IPS-NIHi7 (cell line): ENCODE results near the gene TBCCD1.
"Not testable (repeated sequence)": the region's sequence is repeated elsewhere in the genome, so short reads cannot be mapped to it uniquely, and the experiment has no call there.

Experiments
- DNase-seq: peaks from one replicate; pipeline ENCODE4 v3.0.0; 2012; ENCODE audit warnings: mixed read lengths; ENCODE audit errors: extremely low spot score

The TBCCD1 gene

DNA sequence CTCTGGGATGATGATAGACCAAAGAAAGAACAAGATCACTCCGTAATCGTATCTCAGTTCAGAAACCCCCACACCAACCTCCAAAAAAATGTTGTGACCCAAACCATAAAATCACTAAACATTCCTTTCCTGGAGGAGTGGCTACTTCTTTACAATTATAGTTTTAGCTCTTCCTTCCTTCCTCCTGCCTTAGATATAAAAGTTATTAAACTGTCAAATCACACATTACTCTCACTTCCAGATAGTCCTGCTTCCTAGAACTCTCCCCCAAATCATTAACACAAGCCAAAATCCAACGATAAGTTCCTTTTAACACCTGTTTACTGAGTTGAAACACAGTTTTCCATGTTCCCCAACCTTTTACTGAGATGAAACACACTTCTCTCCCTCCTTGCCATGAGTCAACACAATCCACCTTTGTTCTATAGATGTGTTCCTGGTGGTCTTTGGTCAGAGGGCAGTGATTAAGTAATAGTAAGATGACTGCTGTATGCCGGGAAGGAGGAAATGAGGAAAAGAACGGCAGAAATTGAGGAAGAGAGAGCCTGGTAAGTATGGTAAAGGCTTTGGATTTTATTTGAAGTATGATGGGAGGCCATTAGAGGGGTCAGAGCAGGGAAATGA is 14.6 kb downstream of the TBCCD1 start:
- no peak for DNase-seq

DNA sequence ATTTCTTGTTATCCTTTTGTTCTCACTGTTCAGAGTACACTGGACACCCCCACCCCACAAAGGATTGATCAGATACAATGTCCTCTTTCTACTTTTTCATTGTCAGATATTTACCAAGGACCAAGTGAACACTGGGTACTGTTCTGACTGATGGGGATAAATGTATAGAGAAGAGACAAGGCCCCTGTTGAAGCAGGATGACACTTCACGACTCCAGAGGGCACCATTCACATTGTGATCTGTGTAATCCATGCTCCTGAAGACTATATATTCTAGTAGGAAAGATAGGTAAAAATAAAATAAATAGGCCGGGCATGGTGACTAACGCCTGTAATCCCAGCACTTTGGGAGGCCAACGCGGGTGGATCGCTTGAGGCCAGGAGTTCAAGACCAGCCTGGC is 15.8 kb downstream of the TBCCD1 start:
- DNase-seq: no peak

DNA sequence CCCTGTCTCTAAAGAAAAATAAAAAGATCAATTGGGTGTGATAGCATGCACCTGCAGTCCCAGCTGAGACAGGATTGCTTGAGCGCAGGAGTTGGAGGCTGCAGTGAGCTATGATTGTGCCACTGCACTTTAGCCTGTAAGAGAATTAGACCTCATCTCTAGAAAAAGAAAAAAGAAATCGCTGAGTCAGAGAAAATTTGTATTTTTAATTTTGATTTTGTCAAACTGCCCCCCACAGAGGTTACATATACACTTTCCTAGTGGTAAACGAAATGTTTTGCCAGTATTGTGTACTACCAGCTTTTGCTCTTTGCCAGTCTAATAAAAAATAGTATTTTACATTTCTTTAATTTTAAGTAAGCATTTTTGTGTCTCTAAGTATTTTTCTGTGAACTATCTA is 17.6 kb downstream of the TBCCD1 start:
- DNase-seq: no peak

DNA sequence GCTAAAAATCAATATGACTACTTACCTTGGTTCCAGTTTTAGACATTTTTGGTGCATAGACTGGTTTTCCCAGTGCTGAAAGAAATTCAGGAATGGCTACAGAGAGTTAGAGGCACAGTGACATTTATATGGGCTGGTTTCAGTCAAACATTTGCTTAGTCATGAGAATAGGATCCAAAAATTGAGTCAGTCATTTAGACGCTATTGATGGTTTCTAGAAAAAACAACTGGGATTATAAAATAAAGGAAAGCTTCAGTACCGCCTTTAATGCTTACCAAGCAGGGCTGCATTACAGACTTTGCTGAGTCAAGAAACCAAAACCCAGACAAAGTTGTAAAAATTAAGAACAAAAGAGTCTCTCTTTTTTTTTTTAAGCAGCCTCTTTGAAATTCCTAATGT is 22.9 kb downstream of the TBCCD1 start, which contains the start of gene CRYGS:
Gene CRYGS (minus strand): TSS at position 100 of the 400 bp plus-strand sequence. CDS start 54 bp downstream, at position 46.
- no peak for DNase-seq

DNA sequence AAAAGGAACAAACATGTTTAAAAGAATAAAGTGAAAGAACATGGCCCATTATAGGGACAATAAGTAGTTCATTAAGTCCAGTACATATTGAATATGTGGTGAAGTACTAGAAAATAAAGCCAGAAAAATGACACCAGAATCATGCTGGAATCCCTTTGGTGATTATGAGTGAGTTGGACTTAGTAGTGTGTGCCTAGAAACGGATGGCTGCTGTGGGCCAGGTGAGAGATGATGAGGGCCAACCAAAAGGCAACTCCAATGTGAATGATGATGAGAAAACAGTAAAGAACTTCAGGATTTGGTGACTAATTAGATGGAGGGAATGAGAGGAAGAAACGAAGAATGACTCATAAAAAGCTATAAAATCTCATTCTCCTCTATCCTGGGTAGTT is 26.3 kb downstream of the TBCCD1 start:
- no peak for DNase-seq

DNA sequence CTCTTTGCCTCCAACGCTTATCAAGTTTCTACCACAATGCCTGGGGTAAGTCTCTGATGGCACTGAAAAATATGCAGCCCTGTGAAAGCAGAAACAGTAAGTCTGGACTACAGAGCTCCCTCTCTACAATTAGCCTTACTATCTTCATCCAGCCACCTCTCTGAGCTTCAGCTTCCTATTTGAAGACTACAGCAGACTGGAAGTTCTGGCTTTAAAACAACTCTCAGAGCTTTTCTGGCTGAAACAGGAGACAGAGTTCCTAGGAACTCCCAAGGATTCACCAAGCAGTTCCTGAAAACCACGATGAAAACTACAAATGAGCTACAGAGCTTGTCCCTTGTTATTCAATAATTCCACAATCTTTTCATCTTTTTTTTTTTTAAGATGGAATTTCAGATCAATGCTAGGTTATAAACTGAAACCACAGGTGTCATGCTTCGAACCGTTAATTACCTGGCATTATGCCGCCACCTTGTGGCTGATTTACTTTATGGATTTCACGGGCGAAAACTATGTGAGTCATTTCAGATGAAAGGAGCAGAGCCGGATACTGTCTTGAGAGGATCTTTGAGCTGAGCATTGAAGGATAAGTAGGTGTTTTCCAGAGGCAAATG is 26.8 kb downstream of the TBCCD1 start:
- DNase-seq: peak; percentile 77

DNA sequence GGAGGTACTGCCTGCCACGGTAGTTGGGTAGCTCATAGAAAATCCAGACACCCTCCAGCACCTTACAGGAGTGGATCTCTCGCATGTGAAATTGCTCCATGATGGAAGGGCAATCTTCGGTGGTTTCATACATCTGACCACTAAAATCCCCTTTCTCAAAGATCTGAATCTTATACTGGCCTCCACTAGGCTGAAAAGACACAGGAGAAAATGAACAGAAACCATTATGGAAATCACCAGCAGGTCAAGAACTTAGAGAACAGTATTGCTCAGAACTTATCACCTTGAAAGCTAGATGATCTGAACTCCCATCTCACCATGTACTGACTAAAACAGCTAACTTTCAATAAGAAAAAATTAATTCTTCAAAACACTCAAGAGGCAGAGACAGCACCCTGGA is 28.4 kb downstream of the TBCCD1 start:
- no peak for DNase-seq

DNA sequence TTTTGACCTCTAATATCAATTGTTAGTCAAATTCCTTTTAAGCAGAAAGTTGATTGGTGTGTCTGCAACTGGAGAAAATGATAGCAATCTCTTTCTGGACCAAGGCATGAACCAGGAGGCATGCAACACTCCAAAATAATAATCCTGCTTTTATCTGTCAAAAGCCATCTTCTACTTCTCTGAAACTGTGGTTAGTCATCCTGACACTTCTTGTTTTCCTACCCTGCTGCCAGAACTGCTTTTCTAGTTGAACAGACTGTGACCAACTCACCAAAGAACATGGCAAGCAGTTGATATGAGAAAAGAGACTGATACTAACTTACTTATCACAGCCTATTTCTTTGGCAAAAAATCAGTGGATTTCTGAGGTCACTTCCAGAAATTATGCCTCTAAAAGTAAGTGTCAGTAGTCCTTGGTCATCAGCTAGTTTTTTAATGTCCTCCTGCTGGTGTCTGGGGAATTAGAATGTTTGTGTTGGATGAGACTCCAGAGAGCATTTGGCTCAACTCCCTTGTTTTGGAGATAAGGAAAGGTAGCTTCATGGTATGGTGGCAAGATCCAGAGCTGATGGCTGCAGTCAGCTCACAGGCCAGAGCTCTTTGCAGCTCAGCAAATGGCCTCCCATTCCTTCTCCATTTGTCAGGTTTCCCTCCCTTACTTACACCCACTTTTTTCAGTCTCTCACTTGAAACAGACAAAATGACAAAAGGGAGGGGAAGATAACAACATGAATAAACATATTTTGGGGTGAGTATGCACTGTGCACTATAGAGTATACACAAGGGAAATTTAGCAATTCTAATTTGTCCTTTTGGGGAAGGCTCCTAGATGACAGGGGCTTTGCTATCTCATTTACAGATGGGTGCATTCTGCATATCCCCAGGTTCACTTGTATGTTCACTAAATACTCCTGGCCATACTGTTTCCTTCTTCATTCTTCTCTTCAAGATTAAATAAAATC is 30.0 kb downstream of the TBCCD1 start:
- no peak for DNase-seq

DNA sequence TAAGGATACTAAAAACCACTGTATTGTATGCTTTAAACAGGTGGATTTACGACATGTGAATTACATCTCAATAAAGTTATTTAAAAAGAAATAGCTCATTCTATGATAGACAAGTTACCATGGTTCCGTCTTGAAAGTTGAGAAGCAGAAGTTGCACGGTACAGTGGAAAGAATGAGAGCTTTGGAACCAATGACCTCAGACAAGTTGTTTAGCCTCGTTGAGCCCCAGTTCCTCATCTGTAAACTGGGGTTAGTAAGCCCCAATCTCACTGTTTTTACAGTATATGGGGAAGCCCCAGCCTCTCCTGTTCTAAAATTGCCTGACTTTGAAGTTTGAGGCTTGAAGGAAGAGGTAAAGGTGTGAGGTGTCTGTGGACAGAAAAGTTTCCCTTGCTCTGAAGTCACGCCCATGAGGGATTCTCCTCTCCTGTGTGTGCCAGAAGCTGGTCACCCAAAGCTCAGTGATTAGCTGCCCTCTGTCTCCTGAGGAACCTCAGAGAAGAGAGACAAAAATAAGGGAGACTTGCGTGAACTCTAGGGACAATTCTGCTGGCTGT is 32.9 kb downstream of the TBCCD1 start:
- DNase-seq: no peak

DNA sequence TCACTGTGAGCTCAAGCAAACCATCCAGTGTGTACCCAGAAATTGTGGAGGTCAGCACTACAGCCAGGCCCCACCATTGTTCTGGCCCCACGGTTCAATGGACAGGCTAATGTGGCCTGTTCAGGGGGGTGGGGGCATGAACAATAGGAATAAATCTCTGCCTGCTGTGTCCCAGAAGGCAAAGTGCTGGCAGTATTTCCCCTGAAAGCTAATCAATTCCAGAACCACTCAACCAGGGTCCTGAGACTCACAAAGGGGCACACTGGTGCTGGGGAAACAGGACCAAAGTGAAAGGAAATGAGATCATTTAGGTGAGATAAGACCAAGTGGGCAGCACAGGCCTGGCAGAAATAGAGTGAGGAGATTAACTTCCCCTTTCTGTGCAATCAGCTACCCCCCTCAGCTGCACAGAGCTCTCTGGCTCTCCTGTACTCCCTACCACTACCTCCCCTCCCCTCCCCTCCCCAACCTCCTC is 34.5 kb downstream of the TBCCD1 start:
- DNase-seq: no peak

DNA sequence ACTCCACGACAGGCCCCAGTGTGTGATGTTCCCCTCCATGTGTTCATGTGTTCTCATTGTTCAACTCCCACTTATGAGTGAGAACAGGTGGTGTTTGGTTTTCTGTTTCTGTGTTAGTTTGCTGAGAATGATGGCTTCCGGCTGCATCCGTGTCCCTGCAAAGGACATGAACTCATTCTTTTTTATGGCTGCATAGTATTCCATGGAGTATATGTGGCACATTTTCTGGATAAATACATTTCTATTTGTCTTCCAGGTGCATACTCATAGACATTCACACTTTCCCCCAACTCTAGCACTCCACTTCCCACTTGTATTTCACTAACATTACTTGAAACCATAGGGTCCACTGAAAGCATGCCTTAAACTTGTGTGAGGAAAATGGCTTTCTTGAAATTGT is 35.4 kb downstream of the TBCCD1 start:
- not testable (repeated sequence) for DNase-seq

DNA sequence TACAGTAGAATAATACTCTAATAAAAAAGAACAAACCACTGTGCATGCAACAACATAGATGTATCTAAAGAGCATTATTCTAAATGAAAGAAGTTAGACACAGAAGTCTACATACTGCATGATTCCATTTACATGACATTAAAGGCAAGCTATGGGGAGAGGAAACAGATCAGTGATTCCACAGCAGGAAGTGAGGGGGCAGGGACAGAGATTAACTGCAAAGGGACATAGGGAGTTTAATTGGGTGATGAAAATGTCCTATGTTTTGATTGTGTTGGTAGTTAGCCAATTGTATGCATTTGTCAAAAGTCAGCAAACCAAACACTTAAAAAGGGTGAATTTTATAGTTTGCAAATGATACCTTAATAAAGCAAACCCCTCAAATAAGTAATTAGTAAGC is 36.7 kb downstream of the TBCCD1 start:
- no peak for DNase-seq

DNA sequence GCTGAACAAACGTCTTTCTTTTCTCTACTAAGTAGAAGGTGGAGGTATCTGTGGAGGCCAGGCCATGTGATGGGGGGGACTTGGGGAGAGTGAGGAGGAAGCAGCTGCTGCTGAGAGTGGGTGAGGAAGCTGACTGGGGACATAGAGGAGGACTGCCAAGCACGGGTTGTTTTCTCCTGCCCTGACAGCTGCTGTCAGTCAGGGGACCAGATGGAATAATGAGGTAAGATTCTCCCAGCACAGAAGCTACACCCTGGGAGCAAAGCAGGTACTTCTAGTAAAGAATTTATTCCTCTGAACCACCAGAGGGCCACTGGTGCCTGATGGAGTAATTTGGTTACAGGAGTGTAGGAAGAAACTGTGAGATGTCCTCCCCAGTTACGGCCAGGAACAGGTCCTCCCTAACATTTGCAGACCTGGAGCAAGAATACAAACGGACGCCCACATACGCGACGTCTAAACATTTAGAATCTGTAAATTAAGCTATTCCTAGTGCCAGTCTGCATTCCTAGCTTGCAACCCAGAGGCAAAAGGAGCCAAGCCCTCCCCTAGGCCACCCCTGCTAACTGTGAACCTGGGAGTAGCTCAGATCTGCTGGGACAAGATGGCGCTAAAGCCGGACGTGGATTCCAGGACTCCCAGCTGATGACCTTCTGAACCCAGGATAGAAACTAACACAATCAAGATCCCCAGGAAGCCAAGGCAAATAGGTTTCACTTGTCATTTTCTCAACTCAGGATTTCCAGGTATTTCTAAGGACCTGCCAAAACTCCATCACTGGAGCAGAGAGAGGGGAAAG is 37.7 kb downstream of the TBCCD1 start:
- DNase-seq: no peak

DNA sequence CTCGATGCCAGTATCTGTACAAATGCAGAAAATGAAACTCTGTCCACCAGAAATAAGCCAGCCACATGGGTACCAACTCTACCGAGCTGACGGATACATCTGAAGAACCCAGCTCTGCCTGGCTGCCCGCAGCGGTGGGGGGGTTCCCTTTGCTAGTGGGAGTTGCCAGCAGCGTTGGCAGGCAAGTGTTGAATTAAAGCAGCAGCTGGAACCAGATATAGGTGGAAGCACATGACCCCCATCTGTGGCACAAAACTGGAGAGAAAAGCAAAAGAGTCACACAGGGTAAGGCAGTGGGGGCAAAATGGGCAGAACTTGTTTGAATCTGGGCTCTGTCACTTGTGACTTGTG is 40.9 kb downstream of the TBCCD1 start:
- no peak for DNase-seq

DNA sequence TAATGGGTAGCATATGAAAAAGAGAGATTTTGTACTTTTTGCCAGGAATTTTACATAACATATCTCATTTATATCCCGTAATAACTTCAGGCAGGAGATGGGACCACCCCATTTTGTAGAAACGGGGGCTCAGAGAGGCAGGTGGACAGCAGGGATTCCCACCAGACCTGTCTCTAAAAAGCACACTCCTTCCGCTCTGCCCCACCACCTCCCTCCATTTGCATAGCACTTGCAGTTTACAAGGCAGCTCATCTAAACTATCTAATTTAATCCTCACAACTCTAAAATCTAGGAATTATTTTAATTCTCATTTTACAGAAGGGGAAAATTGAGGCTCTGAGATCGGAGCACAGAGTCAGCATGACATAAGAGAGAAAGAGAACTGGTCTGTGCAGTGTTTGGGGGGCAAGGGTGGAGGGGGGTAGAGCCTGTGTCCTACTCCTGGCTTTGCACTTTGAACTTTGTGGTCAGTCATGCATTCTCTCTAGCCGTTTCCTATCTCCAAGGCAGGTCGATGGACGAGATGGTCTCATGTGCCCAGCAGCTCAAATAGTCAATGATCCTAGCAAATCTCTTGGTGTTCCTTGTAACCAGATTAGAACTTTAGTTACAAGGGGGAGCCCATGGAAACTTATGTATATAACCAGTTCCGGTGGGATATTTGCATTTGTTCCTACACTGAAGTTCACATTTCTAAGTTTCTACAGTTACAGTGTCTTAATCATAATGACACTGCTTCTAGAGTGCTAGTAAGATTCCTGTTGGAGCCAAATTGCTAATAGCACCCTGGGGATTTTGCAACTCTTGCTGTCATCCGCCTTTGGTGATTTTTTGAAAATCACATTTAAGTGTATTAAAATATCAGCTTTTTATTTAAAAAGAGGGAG is 41.5 kb downstream of the TBCCD1 start:
- no peak for DNase-seq

DNA sequence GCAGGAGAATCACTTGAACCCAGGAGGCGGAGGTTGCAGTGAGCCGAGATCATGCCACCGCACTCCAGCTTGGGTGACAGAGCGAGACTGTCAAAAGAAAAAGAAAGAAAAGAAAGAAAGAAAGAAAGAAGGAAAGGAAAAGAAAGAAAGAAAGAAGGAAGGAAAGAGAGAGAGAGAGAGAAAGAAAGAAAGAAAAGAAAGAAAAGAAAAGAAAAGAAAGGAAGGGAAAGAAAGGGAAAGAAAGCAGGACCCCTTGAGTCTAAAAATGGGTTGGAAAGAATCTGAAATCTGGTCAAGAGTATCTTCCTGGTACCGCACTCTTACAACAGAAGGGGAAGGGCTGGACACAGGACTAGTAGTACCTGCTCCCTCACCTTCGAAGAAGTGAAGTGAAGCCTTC is 42.5 kb downstream of the TBCCD1 start:
- no peak for DNase-seq

DNA sequence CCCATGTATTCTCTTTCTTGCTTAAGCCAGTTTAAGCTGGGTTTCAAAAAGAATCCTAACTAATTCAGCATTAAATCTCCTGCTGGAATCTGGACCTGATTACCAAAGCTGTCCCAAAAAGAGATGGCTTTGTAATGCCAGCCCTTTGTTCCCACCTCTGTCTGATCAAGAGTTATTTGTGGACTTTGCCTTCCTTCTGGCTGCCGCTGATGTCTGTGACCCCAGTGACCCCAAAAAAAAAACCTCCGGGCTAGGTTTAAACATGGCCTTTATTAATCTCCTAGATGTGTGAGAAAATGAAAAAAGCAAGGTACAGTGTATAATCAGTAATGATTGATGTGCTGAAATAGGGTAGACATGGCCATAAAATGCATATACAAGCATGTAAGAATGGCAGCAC is 43.7 kb downstream of the TBCCD1 start:
- no peak for DNase-seq

DNA sequence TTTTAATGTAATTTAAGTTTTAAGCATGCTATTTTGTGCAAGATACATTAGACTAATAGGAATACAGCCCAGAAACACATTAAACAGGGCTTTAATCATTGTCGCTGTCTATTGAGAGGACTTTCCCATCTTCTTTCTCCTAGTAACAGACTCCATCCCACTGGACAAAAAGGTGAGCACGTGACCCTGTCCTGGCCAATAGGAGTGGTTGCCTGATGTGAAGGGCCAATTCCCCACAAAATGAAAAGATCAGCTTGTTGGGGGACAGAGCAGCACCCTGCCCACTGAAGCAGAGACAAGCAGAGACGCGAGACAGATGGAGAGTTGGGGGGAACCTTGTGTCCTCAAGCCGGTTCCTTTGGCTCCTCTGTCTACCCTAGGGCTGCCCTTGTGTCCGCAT is 44.1 kb downstream of the TBCCD1 start:
- no peak for DNase-seq

DNA sequence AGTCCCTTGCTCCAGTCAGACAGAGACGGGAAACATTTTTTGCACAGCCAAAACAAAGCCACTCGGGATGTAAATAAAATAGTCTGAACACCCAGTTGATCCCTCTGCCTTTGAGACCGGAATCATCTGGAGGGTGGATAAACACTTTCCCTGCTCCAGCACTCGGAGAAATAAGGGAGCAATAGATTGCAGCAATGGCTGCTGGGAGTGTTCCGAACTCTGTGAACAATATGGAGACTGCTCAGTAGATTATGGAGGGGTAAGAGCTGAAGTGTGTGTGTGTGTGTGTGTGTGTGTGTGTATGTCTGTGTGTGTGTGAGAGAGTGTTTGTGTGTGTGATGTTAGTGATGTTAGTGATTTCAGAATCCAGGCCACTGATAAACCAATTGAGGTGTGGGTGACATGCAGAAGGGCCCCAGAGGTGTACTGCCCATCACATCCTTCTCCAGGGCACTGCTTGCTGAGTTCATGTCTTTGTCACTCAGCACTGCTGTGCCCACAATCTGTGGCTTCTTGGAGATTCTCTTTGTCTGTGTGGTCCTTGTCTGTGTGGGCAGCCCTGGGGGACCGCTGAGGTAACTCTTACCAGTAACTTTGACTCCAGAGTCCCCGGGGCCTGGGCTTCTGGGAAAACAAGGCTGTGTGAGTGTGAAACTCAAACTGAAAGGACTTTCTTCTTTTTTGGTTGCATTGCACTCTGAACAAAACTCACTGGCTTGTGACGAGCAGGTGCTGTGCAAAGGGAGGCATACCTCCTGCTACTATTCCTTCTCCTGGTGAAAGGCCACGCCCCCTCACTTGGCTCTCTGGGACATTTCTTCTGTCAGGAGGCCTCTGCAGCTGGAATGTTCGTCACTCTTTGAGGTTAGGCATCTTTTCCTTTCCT is 45.9 kb downstream of the TBCCD1 start:
- no peak for DNase-seq
